Measurements from ENCODE around the gene COX6A2. TPM values are rescaled to one million over a fixed set of nuclear protein-coding genes. Genes with fewer than 3 reads are reported as not detected.
A peak's percentile ranks its signal among the peaks of the same experiment; 100 is the strongest.

COX6A2 gene
- total RNA-seq (2014; rRNA removed; shearing (Covaris generic)) = not detected in 2 replicates
- not detected in 2 replicates for total RNA-seq (2022)
- percentile 21 among the genes with signal in this experiment for Bru-seq, nascent RNA
- not detected for BruChase-seq, experiment 1, labeled RNA remaining after a 6-hour chase
- not detected for BruChase-seq, experiment 2, labeled RNA remaining after a 2-hour chase
- long read RNA-seq = 0 reads

GRCh38 chr16:31428279-31428597 lies at the start of gene COX6A2:
TSS of gene COX6A2 (minus strand) at chr16:31428360. CDS start at chr16:31428325, 35 bp downstream.
- intact Hi-C loops (cut with micrococcal nuclease; ENCODE audit: unreplicated experiment) = no loop called here
- POLR2A ChIA-PET = interaction anchor here (0.6 kb wide), 1 partner anchor 63 kb away, joined by 4 read pairs; no protein-coding TSS in a partner anchor
- H3K4me1 ChIP-seq (ENCODE audit: insufficient read depth, low read length, poor library complexity, severe bottlenecking) = no peaks in the 10 kb centered on the region
- H3K4me3 ChIP-seq (ENCODE audit: low read depth, low read length, poor library complexity, severe bottlenecking) = no peak within 1 kb of the TSS
- H3K4me2 ChIP-seq (ENCODE audit: low read length) = no peak within 1 kb of the TSS
- CTCF ChIA-PET (ENCODE audit: unreplicated experiment) = no interaction called here
- no peaks in the 10 kb centered on the region for H4K20me1 ChIP-seq (ENCODE audit: insufficient read depth, low read length)
- TF ChIP-seq CTCF (conservative IDR thresholded peaks at IDR 0.05; ENCODE audit: low read length) (no peak), EZH2phosphoT487 (IDR thresholded peaks at IDR 0.05; ENCODE audit: borderline replicate concordance, low read depth, low read length) (no peak)
- BruUV-seq (replicated peaks) = no TSS peak
- H2AFZ ChIP-seq (ENCODE audit: low read length) = no peak within 1 kb of the TSS
- no peaks in the 10 kb centered on the region for H3K36me3 ChIP-seq (ENCODE audit: insufficient read depth, low read length)
- no peak for DNase-seq (ENCODE audit: low spot score)
- H3K9me3 ChIP-seq (ENCODE audit: low read length) = no peaks in the 10 kb centered on the region
- H3K79me2 ChIP-seq (ENCODE audit: insufficient read depth, low read depth, low read length) = no peaks in the 10 kb centered on the region
- no peaks in the 10 kb centered on the region for H3K9me2 ChIP-seq (ENCODE audit: insufficient read depth, low read length)
- H3K27ac ChIP-seq (ENCODE audit: low read depth, low read length, poor library complexity, severe bottlenecking) = no peak within 1 kb of the TSS

GRCh38 chr16:31477220-31478216 lies 49.4 kb upstream of the COX6A2 start:
- Histone ChIP-seq H3K4me3 (ENCODE audit: low read depth, low read length, poor library complexity, severe bottlenecking) (no peak overlapping the region), H2AFZ (ENCODE audit: low read length) (no peak overlapping the region), H3K36me3 (ENCODE audit: insufficient read depth, low read length) (no peaks in the 10 kb centered on the region), H4K20me1 (ENCODE audit: insufficient read depth, low read length) (no peaks in the 10 kb centered on the region), H3K9me2 (ENCODE audit: insufficient read depth, low read length) (no peaks in the 10 kb centered on the region), H3K79me2 (ENCODE audit: insufficient read depth, low read depth, low read length) (no peaks in the 10 kb centered on the region), H3K9me3 (ENCODE audit: low read length) (no peaks in the 10 kb centered on the region), H3K4me2 (ENCODE audit: low read length) (peak overlapping the region; percentile 12; the same call in 1 of the 2 replicates), H3K4me1 (ENCODE audit: insufficient read depth, low read length, poor library complexity, severe bottlenecking) (no peaks in the 10 kb centered on the region), H3K27ac (ENCODE audit: low read depth, low read length, poor library complexity, severe bottlenecking) (no peak overlapping the region)
- no TSS peak for BruUV-seq (replicated peaks)
- no peak for DNase-seq (ENCODE audit: low spot score)
- ChIA-PET POLR2A (interaction anchor here (0.6 to 1.0 kb wide), 2 partner anchors 17 to 194 kb away, joined by 3 to 6 read pairs; no protein-coding TSS in a partner anchor), CTCF (ENCODE audit: unreplicated experiment) (no interaction called here)
- intact Hi-C loops (cut with micrococcal nuclease; ENCODE audit: unreplicated experiment) = no loop called here
- no peak for TF ChIP-seq CTCF (conservative IDR thresholded peaks at IDR 0.05; ENCODE audit: low read length)
- TF ChIP-seq EZH2phosphoT487 (IDR thresholded peaks at IDR 0.05; ENCODE audit: borderline replicate concordance, low read depth, low read length) = no peak
